Heart right ventricle (tissue), 16 donors: Measurements from ENCODE around the gene SND1. TPM values are rescaled to one million over a fixed set of nuclear protein-coding genes. Genes with fewer than 3 reads are reported as not detected.

Source experiments
- ATAC-seq, 8 donors: fragments of 200-7000 bp; cut with Tn5 transposase; one replicate each; pipeline ENCODE4 v1.9.1; 2020; ENCODE audit warnings: mild to moderate bottlenecking in 8 of 8, moderate library complexity in 8 of 8, moderate number of reproducible peaks in 1 of 8
- DNase-seq, 2 donors: peaks; one replicate each; pipeline ENCODE4 v3.0.0-alpha.2; 2020
- H3K27ac ChIP-seq, 10 donors: fragments of 200-600 bp; sonication (generic) in 2 of 10; one replicate each; pipeline versions ENCODE4 v1.5.0 to v1.8.0; 2020 to 2022; ENCODE audit warnings: mild to moderate bottlenecking in 3 of 10
- H3K27me3 ChIP-seq, 7 donors: fragments of 200-600 bp; one replicate each; pipeline ENCODE4 v1.8.0; 2021 to 2022; ENCODE audit warnings: mild to moderate bottlenecking in 2 of 7
- H3K36me3 ChIP-seq, 9 donors: fragments of 200-600 bp; sonication (generic) in 1 of 9; one replicate each; pipeline versions ENCODE4 v1.5.0 to v1.8.0; 2020 to 2022; ENCODE audit warnings: mild to moderate bottlenecking in 2 of 9
- H3K4me1 ChIP-seq, 9 donors: fragments of 200-600 bp; sonication (generic) in 1 of 9; one replicate each; pipeline versions ENCODE4 v1.5.0 to v1.8.0; 2020 to 2022; ENCODE audit warnings: mild to moderate bottlenecking in 4 of 9
- H3K4me3 ChIP-seq, 10 donors: fragments of 200-600 bp; sonication (generic) in 2 of 10; one replicate each; pipeline versions ENCODE4 v1.5.0 to v1.8.0; 2020 to 2022; ENCODE audit warnings: mild to moderate bottlenecking in 7 of 10, moderate library complexity in 2 of 10
- H3K9me3 ChIP-seq, 11 donors: fragments of 200-600 bp in 10 of 11; sonication (generic) in 2 of 11; one replicate each; pipeline versions ENCODE4 v1.5.0 to v1.8.0; 2013 to 2022; ENCODE audit warnings: mild to moderate bottlenecking in 2 of 11, control low read depth in 1 of 11, moderate library complexity in 1 of 11
- CTCF ChIP-seq, 9 donors: fragments of 200-600 bp; sonication (generic) in 2 of 9; IDR thresholded peaks; one replicate each; pipeline versions ENCODE4 v1.5.0 to v1.8.0; 2021 to 2022; ENCODE audit warnings: antibody characterized with exemption in 9 of 9, mild to moderate bottlenecking in 5 of 9, moderate library complexity in 1 of 9
- WGBS, 2 donors: extraction: QIAGEN DNeasy Blood & Tissue Kit; methylation state at CpG; one replicate each; pipeline ENCODE4 v1.1.7; 2013; ENCODE audit warnings: inconsistent platforms in 1 of 2; 5-methylcytosine and 5-hydroxymethylcytosine counted together
- intact Hi-C, 10 donors: fragments of 100-400 bp; cut with DNase I; formaldehyde crosslinking; loops; one replicate each; pipeline versions ENCODE4 v1.11.1 to v1.14.2; 2022
- polyA plus RNA-seq, 2 donors: library from polyadenylated mRNA; stranded (reverse); fragments of 200-250 nt; gene quantifications; one replicate each; pipeline ENCODE4 v1.2.3, GENCODE V29; 2013
- total RNA-seq, 10 donors: library from RNA; stranded (reverse); fragmentation: NEBNext Ultra II Directional in 3 of 10; extraction: Animal tissue kit (Norgen Biotek cat#: 25700) in 3 of 10; gene quantifications; one replicate each; pipeline versions ENCODE4 v1.2.1 to v1.2.4, GENCODE V29; 2021 to 2023
- donor health status: Arrhythmogenic right ventricular cardiomyopathy.
- donor health status: ischemic (EF 13 %, LVEDD 7.1; RV severe dilation, severe dysfunction).
- donor health status: healthy with polysubstance abuse.
- donor health status: DM: no; HTN: yes; CAD: no.
- donor health status: DM: no; HTN: no; CAD: no.
- donor health status: ischemic (EF 25% LVEDD 6.9; RV normal size, moderate dysfunction).
- donor health status: ischemic (EF 25% LVEDD 5.7; RV mildly dilated, moderate dysfunction).
- donor health status: healthy.
- donor health status: DM: yes; HTN: yes; CAD: no.
- donor health status: Ischemic cardiomyopathy.
- donor health status: ischemic (EF 35%, LVEDD 5.7; RV mildly dilated, moderate dysfunction).
- donor health status: nonischemic (EF 11% LVEDD 7.7; RV severe dilation, severe dysfunction).
- donor health status: DM: yes; HTN: yes; CAD: no.
- donor health status: PGD.
- donor health status: ischemic (EF 29% LVEDD 5.4; RV normal size, mild dysfunction).
- donor health status: nonischemic (EF 23%, LVEDD 6.1; RV moderate dilation, normal function).

SND1 gene
- total and polyA plus RNA-seq, 12 donors: 39.9 to 107 (median 80.8) TPM

DNA sequence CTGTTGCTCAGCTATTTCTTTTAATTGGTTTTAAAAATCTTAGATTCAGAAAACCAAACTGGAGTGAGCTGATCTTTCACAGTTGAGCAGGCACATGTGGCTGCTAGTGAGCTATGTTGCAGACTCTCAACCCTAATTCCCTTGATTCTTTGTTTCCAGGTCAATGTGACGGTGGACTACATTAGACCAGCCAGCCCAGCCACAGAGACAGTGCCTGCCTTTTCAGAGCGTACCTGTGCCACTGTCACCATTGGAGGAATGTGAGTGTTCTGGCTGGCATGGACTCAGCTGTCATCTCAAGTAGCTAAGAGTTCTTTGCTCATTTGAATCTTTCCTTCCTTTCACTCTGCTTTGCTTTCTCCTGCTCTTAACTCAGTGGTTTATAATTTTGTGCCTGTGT is 192.2 kb downstream of the SND1 start:
- no peak for DNase-seq
- TF ChIP-seq CTCF (IDR thresholded peaks at IDR 0.05): no peak
- Histone ChIP-seq H3K27me3 (no peaks in the 10 kb centered on the region), H3K36me3 (peaks cover 0 to 50% (median 0%) of the 10 kb centered on the region in 9 donors), H3K4me3 (no peak overlapping the region), H3K27ac (peak overlapping the region in 3 of 10 donors; percentile 26 to 37 (median 27)), H3K4me1 (peaks cover 0 to 31% (median 20%) of the 10 kb centered on the region in 9 donors), H3K9me3 (no peaks in the 10 kb centered on the region)
- WGBS, 2 donors: 56 to 64% methylated on average over 2 of the region's 2 CpGs
- peak in 4 of 8 donors; percentile 31 to 63 (median 50) for ATAC-seq
- intact Hi-C loops: loop anchor here in 1 of 10 donors (10.0 kb wide), 1 partner anchor 109 kb away; no protein-coding TSS in a partner anchor

DNA sequence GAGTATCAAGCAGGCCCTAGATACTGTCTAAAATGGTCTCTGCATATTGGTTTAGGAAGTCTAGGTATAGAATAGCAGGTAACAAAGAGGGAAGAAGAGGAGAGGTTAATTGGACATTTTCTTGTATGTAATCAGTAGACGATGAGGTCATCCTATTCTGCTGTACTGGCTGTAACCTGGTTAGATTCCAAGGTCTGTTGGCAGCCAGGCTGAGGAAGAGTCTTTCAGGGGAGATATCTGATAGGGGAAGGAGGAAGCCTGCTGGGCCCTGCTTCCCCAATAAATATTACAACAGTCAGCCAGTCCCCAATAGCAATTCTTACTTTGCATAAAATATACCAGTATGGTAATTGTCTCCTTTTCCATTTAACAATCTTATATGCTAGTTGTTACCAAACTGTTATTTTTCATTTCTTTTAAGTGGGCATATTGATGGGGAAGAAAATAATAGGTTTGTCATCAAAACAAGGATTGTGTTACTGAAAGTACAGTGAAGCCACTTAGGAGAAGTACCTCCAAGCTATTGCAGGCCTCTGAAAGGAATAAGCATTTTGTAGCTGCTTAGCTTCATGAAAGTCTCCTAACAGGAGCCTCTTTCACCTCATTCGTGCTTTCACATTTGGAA is 192.8 kb downstream of the SND1 start:
- H3K4me3 ChIP-seq: no peak overlapping the region
- DNase-seq (peak; percentile 18 to 27), ATAC-seq (peak; percentile 51 to 88 (median 80))
- peaks cover 0 to 54% (median 0%) of the 10 kb centered on the region in 9 donors for H3K36me3 ChIP-seq
- WGBS, 2 donors: 15 to 21% methylated on average over 2 of the region's 2 CpGs
- intact Hi-C loops: loop anchor here in 1 of 10 donors (10.0 kb wide), 1 partner anchor 110 kb away; no protein-coding TSS in a partner anchor
- no peaks in the 10 kb centered on the region for H3K27me3 ChIP-seq
- peaks cover 0 to 30% (median 20%) of the 10 kb centered on the region in 9 donors for H3K4me1 ChIP-seq
- peak overlapping the region in 3 of 10 donors; percentile 26 to 37 (median 27) for H3K27ac ChIP-seq
- no peak for TF ChIP-seq CTCF (IDR thresholded peaks at IDR 0.05)
- no peaks in the 10 kb centered on the region for H3K9me3 ChIP-seq

- H3K27ac ChIP-seq: peak overlapping the region in 1 of 10 donors; percentile 37
- peaks cover 0 to 57% (median 0%) of the 10 kb centered on the region in 9 donors for H3K36me3 ChIP-seq
- no peak for TF ChIP-seq CTCF (IDR thresholded peaks at IDR 0.05)
- no peaks in the 10 kb centered on the region for H3K9me3 ChIP-seq
- H3K27me3 ChIP-seq: no peaks in the 10 kb centered on the region
- DNase-seq (no peak), ATAC-seq (peak in 2 of 8 donors; percentile 30 to 51)
- 16 to 21% methylated on average over 1 of the region's 1 CpG for WGBS, 2 donors
- intact Hi-C loops: loop anchor here in 1 of 10 donors (10.0 kb wide), 1 partner anchor 111 kb away; no protein-coding TSS in a partner anchor
- H3K4me1 ChIP-seq: peaks cover 0 to 30% (median 20%) of the 10 kb centered on the region in 9 donors
- H3K4me3 ChIP-seq: no peak overlapping the region
Measured at GRCh38 chr7:127845522-127846214, 193.7 kb downstream of the SND1 start.

- TF ChIP-seq CTCF (IDR thresholded peaks at IDR 0.05): no peak
- Histone ChIP-seq H3K9me3 (no peaks in the 10 kb centered on the region), H3K4me3 (no peak overlapping the region), H3K27me3 (no peaks in the 10 kb centered on the region), H3K4me1 (peaks cover 0 to 30% (median 20%) of the 10 kb centered on the region in 9 donors), H3K36me3 (peaks cover 0 to 56% (median 0%) of the 10 kb centered on the region in 9 donors), H3K27ac (no peak overlapping the region)
- WGBS, 2 donors: 89 to 94% methylated on average over 3 of the region's 3 CpGs
- intact Hi-C loops: loop anchor here in 1 of 10 donors (10.0 kb wide), 1 partner anchor 113 kb away; no protein-coding TSS in a partner anchor
- no peak for ATAC-seq
- no peak for DNase-seq
Measured at GRCh38 chr7:127847641-127848040, 195.6 kb downstream of the SND1 start.
